Right ventricle myocardium superior (tissue), 1 donor: Measurements from ENCODE around the gene YBX1. TPM values are rescaled to one million over a fixed set of nuclear protein-coding genes. Genes with fewer than 3 reads are reported as not detected.
"Not testable (repeated sequence)": the region's sequence is repeated elsewhere in the genome, so short reads cannot be mapped to it uniquely, and the experiment has no call there.

Source experiments
- ATAC-seq: fragments of 200-7000 bp; cut with Tn5 transposase; one replicate; pipeline ENCODE4 v1.9.1; 2020; ENCODE audit warnings: mild to moderate bottlenecking; ENCODE audit not compliant: poor library complexity
- DNase-seq: peaks from one replicate; pipeline ENCODE4 v3.0.0-alpha.2; 2020
- intact Hi-C: fragments of 100-400 bp; cut with DNase I; formaldehyde crosslinking; loops from one replicate; pipeline ENCODE4 v1.11.2; 2022
- total RNA-seq: library from RNA; stranded (reverse); fragmentation: NEBNext Ultra II Directional; extraction: Animal tissue kit (Norgen Biotek cat#: 25700); gene quantifications from one replicate; pipeline ENCODE4 v1.2.1, GENCODE V29; 2021
- donor health status: DM: no; HTN: yes; CAD: no; lungs with severe emphysema.

YBX1 gene
- total RNA-seq, 1 donor from 2014 or later = 800 TPM

DNA sequence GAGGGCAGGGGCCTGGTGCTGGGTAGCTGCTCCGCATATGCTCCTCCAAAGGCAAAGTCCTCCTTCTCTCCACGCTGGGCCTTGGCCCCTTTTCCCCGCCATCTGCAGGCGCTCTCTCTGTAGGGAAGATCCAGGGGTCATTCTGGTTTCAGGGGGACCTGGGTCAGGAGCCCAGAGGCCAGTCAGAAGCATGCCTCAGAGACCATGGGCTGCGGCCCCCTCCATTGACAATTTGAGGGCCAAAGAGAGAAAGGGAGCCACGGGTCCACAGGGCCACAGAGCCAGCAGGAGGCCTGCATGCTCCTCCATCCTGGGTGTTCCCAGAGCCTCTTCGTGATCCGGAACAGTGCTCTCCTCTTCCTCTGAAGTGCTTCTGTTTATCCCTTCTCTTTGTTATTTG lies 59.9 kb downstream of the YBX1 start:
- ATAC-seq (no peak), DNase-seq (no peak)
- intact Hi-C loops = no loop called here

DNA sequence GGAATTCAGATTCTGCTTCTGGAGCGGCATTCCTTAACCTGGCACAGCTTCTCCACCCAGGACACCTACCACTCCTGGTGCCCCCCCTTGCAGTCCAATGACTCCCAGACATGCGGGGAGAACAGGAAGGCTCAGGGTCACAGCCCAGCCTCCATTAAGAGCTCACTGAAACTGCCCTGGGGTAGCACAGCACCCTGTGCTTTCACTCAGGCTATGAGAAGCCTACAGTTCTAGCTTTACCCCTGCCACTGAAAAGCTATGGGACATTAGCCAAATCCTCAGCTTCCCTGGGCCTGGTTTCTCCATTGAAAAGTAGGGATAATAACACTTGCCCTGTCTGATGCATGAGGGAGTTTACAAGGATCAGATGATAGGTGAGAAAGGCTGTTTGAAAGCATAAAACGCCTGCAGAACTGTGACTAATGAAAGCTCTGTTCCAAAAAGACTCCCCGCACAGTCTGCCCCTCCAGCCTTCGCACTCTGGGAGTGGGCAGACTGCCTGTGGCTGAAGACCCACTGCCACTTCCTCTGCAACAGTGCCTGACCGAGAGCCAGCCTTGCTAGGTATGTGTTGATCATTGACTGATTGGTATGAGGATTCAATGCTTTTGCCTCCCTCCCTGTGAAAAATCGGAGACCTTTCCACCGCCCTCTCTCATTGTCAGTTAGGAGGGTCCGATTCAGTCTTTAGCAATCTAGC lies 60.5 kb downstream of the YBX1 start:
- intact Hi-C loops = no loop called here
- no peak for DNase-seq
- ATAC-seq = no peak

DNA sequence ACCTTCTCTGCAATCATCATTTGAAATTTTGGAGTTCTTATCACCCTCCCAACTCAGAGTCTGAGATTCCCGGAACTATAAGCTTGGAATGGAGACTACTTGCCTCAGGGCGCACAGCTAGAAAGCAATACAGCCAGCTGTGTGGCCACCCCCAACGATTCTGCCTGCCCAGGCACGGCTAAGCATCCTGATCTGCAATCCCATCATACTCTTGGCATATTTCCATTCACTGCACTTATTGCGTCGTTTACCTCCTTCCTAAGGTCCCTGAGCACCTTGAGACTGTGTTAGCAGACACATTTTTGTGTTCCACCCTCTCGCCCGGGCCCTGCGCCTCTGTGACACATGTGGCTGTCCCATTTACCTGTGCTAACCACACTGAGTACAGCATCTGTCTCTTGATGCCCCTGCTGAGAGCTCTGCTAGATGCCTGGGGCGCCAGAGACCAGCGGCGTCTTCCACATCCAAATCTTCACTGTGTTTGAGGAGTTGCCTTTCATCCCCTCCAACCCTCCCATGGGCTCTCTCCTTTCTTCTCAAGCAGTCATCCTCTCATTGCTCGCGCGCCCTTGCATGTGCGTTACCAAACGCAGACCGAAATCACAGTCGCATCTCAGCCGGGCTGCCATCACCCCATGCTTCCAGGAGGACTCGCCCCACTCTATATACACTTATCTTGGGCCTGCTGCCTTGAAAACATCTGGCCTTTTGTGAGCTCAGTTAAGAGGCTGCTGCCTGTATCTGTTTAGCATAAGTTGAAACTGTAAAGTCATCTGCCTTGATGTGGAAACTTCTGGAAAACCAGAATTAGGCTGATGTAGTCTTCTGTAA lies 61.3 kb downstream of the YBX1 start:
- intact Hi-C loops = no loop called here
- ATAC-seq (no peak), DNase-seq (no peak)

DNA sequence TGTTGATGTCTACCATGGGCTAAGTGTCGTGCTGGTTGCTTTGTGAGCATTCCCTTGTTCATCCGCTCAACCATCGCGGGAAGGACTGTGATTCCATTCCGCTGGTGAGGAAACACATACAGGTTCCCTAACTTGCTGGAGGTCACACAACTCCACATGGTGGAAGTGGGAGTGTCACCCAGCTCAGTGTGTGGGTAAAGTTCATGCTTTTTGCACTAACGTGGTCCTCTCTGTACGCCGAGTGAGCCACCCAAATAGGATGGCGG lies 61.9 kb downstream of the YBX1 start:
- ATAC-seq = no peak
- DNase-seq = no peak
- intact Hi-C loops = no loop called here

DNA sequence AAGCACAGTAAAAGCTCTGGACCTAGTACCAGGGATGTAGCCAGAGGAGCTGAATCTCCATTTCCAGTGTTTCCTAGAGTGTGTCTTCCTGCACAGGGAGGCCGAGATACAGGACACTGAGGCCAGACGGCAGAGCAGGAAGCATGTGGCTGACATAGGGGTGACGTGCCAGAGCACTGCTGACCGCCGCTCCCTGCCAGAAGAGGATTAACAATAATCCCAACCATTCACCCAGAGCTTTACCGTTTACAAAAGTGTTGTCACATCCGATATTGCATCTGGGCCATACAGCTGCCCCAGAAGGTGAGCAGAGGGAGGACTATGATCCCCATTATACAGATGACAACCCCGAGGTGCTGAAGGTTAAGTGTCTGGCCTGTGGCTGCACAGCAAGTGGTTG lies 63.6 kb downstream of the YBX1 start:
- DNase-seq (no peak), ATAC-seq (no peak)
- intact Hi-C loops = loop anchor here (5.0 kb wide), 1 partner anchor 169 kb away; no protein-coding TSS in a partner anchor

DNA sequence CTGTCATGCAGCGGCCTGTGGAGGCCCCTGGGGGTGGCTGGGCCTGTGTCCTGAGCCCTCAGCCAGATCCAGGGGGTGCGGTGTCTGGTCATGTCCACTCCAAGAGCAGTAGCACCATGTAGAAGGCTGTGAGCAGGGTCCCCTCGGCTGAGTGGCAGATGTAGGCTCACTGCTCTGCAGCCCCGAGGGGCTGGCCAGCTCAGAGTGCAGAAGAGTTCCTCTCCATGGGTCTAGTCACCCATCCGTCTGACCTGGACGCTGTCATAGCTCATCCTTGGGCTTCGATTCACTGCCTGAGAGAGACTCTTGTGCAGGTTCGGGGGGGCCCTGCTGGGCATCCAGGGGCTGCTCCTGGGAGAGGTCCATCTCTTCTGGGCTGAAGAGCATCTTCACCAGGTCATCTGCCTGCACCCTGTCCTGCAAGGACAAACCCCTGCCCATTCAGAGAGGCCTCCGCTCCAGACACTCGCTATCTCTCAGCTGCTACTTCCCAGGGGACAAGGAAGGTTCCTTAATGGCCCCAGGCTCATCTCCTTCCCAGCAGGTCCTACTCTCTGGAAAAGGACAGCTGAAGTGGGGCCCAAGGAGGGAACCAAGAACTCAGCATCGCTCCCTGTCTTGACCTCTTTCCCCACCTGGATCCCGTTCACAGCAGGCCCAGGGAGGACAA lies 64.4 kb downstream of the YBX1 start:
- no peak for DNase-seq
- ATAC-seq = no peak
- intact Hi-C loops = loop anchor here (5.0 kb wide), 1 partner anchor 169 kb away; no protein-coding TSS in a partner anchor

DNA sequence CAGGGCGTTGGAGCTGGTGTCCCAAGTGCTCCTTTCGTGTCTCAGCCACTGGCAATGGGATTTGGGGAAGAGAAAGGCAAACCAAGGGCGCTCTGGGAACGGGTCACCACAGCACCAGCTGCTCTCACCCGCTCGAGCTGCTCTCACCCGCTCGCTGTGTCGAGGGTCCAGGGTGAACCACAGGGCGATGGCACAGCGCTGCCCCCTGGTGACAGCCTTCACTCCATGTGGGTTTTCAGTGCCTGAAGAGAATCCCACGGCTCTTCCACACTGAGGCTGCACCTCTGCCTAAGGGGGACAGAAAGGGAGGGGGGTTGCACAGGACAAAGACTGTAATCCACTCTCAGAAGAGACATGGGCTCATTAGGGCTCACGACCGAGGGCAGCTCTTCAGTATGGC lies 64.9 kb downstream of the YBX1 start:
- ATAC-seq (peak; percentile 77), DNase-seq (peak; percentile 72)
- intact Hi-C loops = loop anchor here (5.0 kb wide), 1 partner anchor 170 kb away; no protein-coding TSS in a partner anchor

DNA sequence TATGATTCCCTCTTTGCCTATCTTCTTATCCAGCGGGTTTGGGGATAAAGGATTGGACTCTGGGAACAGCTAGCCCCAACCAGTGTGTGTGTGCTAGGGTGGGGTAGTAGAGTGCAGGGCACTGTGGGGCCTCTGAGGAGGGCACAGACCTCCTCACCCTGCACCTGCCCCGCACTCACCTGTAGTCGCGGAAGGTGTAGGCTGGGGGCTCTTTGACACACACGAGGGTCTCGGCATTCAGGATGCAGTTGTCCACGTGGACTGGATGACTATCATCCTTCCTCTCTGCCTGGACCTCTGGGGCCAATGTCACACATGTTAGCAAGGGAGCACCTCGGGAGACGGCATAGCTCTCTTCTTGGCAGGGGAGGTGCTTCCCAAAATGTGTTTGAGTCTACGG lies 65.8 kb downstream of the YBX1 start:
- ATAC-seq (no peak), DNase-seq (no peak)
- intact Hi-C loops = loop anchor here (5.0 kb wide), 1 partner anchor 171 kb away; no protein-coding TSS in a partner anchor

DNA sequence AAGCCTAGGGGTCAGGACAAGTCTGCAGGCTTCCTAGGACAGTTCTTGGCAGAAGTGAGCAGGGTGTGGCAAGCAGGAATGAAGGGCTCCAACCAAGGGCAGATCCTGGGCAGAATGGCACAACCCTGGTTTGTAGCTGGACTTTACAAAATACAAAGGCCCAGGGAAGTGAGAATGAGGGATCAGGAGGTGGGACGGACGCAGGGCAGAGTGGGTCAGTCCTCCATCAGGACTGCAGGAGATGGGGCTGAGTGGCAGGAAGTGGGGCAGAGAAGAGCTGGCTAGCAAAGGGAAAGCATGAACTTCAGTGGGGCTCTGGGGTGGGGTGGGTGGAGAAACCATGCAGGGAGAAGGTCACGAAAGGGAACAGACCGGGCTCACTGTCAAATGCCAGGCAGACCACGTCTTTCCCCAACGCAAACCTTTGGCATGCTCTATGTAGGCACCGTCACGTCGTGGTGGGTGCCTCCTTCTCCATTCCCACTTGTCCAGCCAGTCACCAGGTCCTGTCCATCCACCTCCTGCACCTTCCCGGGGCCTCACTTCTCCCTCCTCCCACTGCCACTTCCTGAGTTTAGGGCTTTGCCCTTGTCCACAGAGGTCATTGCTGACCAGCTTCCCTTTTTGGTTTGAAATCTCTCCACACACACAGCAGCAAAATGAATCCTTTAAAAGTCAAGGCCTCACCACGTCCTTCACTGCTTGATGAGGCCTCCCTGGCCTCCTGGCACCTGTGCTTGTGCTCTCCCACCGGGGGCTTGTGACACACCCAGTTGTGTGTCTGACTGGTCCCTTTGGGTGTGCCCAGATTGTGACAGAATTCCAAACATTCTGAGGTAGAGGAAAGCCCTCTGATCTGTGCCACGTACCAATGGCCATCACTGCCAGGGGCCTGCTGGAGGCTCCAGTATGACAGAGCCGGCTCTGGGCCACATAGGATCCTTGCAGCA lies 66.5 kb downstream of the YBX1 start:
- intact Hi-C loops = loop anchor here (5.0 kb wide), 1 partner anchor 171 kb away; no protein-coding TSS in a partner anchor
- no peak for DNase-seq
- no peak for ATAC-seq

DNA sequence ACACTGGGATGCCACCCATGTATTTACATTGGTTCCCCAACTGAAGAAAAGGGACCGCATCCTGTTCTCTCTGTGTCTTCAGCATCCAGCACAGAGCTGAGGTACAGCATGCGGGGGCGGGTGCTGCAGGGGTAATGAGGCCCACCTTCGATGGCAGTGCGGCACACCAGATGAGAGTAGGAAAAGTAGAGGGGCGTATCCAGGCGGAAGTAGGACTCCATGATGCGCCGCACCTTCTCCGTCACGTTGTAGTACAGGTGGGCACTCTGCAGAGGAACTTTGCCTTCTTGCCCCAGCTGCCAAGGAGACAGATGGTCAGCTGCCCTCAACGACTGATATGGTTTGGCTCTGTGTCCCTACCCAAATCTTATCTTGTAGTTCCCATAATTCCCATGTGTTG lies 67.8 kb downstream of the YBX1 start:
- intact Hi-C loops = no loop called here
- ATAC-seq (no peak), DNase-seq (no peak)

DNA sequence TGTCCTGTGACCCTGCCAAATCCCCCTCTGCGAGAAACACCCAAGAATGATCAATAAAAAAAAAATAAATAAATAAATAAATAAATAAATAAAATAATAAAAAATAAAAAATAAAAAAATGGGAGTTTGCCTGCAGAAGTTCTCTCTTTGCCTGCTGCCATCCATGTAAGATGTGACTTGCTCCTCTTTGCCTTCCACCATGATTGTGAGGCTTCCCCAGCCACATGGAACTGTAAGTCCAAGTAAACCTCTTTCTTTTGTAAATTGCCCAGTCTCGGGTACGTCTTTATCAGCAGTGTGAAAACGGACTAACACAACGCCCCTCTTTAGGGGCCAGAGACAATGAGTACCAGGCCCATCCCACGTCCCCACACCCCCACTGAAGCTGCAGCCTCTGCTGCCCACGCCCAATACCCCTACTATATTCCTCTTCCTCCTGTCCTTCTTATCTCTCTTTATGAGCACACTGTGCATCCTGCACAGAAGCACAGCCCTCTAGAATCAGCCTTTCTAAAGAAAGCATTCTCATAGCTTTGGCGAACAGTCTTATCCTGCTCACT lies 69.4 kb downstream of the YBX1 start:
- ATAC-seq, intact Hi-C loops, DNase-seq: not testable (repeated sequence)

DNA sequence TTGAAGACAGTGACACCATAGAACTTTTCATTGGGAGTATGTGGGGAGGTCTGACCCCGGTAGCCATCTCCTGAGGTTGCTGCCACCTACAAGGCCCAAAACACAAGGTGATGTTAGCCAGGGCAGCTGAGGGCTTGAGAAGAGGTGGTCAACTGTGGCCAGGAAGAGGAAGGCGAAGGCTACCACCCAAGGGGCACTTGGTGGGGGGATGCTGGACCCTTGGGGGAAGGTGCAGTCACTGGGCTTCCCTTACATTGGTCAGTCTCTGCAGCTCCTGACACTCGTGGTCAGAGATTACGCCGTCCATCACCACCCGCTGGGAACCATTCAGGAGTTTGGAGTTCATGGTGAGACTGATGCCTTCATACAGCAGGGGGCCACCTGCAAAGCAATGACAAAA lies 70.1 kb downstream of the YBX1 start:
- DNase-seq (no peak), ATAC-seq (no peak)
- intact Hi-C loops = no loop called here

DNA sequence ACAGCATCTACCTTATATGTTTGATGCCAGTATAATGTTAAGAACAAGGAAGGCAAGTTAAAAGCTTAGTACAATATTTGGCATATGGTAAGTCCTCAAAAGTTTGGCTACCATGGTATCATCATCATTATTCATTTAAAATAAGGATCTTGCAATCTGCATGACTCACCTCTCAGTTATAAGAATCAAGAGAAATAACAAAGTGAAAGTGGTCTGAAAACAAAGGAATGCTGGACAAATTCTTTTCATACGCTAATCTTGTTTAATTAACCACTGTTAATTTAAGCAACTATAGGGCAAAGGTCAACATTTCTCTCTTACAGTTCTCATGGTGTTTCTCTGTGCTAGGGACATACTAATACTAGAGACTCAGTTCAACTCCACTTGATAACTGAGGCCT lies 70.9 kb downstream of the YBX1 start:
- no peak for DNase-seq
- no peak for ATAC-seq
- intact Hi-C loops = no loop called here

Other genes with a start within 250 kb of the YBX1 start
- gene ZMYND12, start 226.4 kb upstream of the YBX1 start, total RNA-seq = 0.78 TPM
- gene PPCS, start 225.9 kb upstream of the YBX1 start, total RNA-seq = 30.2 TPM
- gene CCDC30, start 219.1 kb upstream of the YBX1 start, total RNA-seq = 1.5 TPM
- gene PPIH, start 24.0 kb upstream of the YBX1 start, total RNA-seq = 17.6 TPM
- not detected for gene CLDN19, start 57.8 kb downstream of the YBX1 start, total RNA-seq
- gene P3H1, start 84.6 kb downstream of the YBX1 start, total RNA-seq = 6.7 TPM
- 7.6 TPM for gene C1orf50, start 84.8 kb downstream of the YBX1 start, total RNA-seq
- gene TMEM269, start 102.6 kb downstream of the YBX1 start, total RNA-seq = not detected
- 3.6 TPM for gene ERMAP, start 134.7 kb downstream of the YBX1 start, total RNA-seq
- 9.6 TPM for gene SVBP, start 135.0 kb downstream of the YBX1 start, total RNA-seq
- 8.5 TPM for gene ZNF691, start 164.2 kb downstream of the YBX1 start, total RNA-seq